ENCODE data around the gene EXOC6B. TPM values are rescaled to one million over a fixed set of nuclear protein-coding genes. Genes with fewer than 3 reads are reported as not detected.

Gene EXOC6B
- total and polyA plus RNA-seq, 10 of the 15 experiments (the other 5 are each of a cell fraction or from before 2014, with no cell fraction given) = 0.23 to 2.2 (median 1.2) TPM

DNA sequence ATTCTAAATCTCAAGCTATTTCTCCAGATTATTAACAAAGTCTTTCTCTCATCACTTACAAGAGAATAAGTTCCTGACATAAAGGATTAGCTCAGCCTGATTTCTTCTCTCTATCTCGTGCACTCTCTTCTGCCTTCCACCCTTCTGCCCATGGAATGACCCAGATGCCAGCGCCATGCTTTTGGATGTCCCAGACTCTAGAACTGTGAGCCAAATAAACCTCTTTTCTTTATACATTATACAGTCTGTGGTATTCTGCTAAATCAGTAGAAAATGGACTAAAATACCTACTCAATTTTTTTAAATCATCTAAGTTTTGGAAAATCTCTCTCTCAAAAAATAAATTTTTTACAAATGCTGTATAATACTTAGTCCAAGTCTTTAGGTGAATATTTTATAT lies 218.6 kb downstream of the EXOC6B start (continued):
- TF ChIP-seq ZNF592 (IDR thresholded peaks at IDR 0.05) (no peak), MYC (IDR thresholded peaks at IDR 0.05; ENCODE audit: insufficient read depth, insufficient read length, insufficient replicate concordance, low read length, severe bottlenecking) (no peak), BACH1 (IDR thresholded peaks at IDR 0.05; ENCODE audit: borderline replicate concordance) (no peak), ASH2L (IDR thresholded peaks at IDR 0.05; ENCODE audit: borderline replicate concordance, low read depth) (no peak), RELB (IDR thresholded peaks at IDR 0.05; ENCODE audit: low read depth) (no peak)

All from GM12878 (cell line).